ENCODE data around the gene RGPD8.
"Not testable (repeated sequence)": the region's sequence is repeated elsewhere in the genome, so short reads cannot be mapped to it uniquely, and the experiment has no call there.

GRCh38 chr2:112434890-112435715 lies 1.7 kb upstream of the RGPD8 start:
- TF ChIP-seq CTCF (IDR thresholded peaks at IDR 0.05; ENCODE audit: low read depth, low read length, missing input control); RAD21 (IDR thresholded peaks at IDR 0.05); EGR1 (IDR thresholded peaks at IDR 0.05; ENCODE audit: low read depth in 2 of 2); TAF1 (conservative IDR thresholded peaks at IDR 0.05); FOXA2 (IDR thresholded peaks at IDR 0.05); MAX (IDR thresholded peaks at IDR 0.05); GABPA (IDR thresholded peaks at IDR 0.05 in 1 of 2, conservative IDR thresholded peaks at IDR 0.05 in 1 of 2); YY1 (IDR thresholded peaks at IDR 0.05); REST (IDR thresholded peaks at IDR 0.05); JUND (IDR thresholded peaks at IDR 0.05); SP1 (IDR thresholded peaks at IDR 0.05): not testable (repeated sequence)
- TF ChIP-seq, protein P1, sequence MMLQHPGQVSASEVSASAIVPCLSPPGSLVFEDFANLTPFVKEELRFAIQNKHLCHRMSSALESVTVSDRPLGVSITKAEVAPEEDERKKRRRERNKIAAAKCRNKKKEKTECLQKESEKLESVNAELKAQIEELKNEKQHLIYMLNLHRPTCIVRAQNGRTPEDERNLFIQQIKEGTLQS (IDR thresholded peaks at IDR 0.05), result not testable (repeated sequence)
- TF ChIP-seq, protein P2, sequence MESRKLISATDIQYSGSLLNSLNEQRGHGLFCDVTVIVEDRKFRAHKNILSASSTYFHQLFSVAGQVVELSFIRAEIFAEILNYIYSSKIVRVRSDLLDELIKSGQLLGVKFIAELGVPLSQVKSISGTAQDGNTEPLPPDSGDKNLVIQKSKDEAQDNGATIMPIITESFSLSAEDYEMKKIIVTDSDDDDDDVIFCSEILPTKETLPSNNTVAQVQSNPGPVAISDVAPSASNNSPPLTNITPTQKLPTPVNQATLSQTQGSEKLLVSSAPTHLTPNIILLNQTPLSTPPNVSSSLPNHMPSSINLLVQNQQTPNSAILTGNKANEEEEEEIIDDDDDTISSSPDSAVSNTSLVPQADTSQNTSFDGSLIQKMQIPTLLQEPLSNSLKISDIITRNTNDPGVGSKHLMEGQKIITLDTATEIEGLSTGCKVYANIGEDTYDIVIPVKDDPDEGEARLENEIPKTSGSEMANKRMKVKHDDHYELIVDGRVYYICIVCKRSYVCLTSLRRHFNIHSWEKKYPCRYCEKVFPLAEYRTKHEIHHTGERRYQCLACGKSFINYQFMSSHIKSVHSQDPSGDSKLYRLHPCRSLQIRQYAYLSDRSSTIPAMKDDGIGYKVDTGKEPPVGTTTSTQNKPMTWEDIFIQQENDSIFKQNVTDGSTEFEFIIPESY (IDR thresholded peaks at IDR 0.05), result not testable (repeated sequence)

Measured in liver (tissue), 3 donors.